ENCODE results near the gene EFNB2.

Gene EFNB2

GRCh38 chr13:106535552-106536243 lies at the start of gene EFNB2:
EFNB2 (minus strand) TSS chr13:106535662; CDS start chr13:106534964, 698 bp downstream.
- peak; percentile 90 for DNase-seq (ENCODE audit: low spot score)

- no peak for DNase-seq (ENCODE audit: low spot score)
These were observed 45.8 kb upstream of the EFNB2 start for GRCh38 chr13:106581225-106581624.

- no peak for DNase-seq (ENCODE audit: low spot score)
These were observed 40.4 kb upstream of the EFNB2 start for GRCh38 chr13:106575896-106576295.

- DNase-seq (ENCODE audit: low spot score), result no peak
These were observed 38.4 kb upstream of the EFNB2 start for GRCh38 chr13:106573868-106574267.

GRCh38 chr13:106573284-106573846 lies 37.9 kb upstream of the EFNB2 start:
- DNase-seq (ENCODE audit: low spot score), result no peak

- peak; percentile 82 for DNase-seq (ENCODE audit: low spot score)
These were observed 34.9 kb upstream of the EFNB2 start for GRCh38 chr13:106570299-106570852.

GRCh38 chr13:106569233-106570095 lies 34.0 kb upstream of the EFNB2 start:
- no peak for DNase-seq (ENCODE audit: low spot score)

GRCh38 chr13:106568299-106569003 lies 33.0 kb upstream of the EFNB2 start:
- DNase-seq (ENCODE audit: low spot score), result no peak

- peak; percentile 96 for DNase-seq (ENCODE audit: low spot score)
These were observed 32.2 kb upstream of the EFNB2 start, which contains the start of gene ARGLU1 for GRCh38 chr13:106567474-106568298. ARGLU1 (minus strand) TSS chr13:106568137; CDS start chr13:106567919, 218 bp downstream.

- DNase-seq (ENCODE audit: low spot score), result peak; percentile 31
These were observed 31.4 kb upstream of the EFNB2 start for GRCh38 chr13:106566641-106567473.

- no peak for DNase-seq (ENCODE audit: low spot score)
These were observed 29.8 kb upstream of the EFNB2 start for GRCh38 chr13:106565127-106565775.

GRCh38 chr13:106562301-106562700 lies 26.8 kb upstream of the EFNB2 start:
- no peak for DNase-seq (ENCODE audit: low spot score)

- peak; percentile 32 for DNase-seq (ENCODE audit: low spot score)
These were observed 26.2 kb upstream of the EFNB2 start for GRCh38 chr13:106561551-106562170.

- no peak for DNase-seq (ENCODE audit: low spot score)
These were observed 25.4 kb upstream of the EFNB2 start for GRCh38 chr13:106560821-106561220.

GRCh38 chr13:106558527-106558926 lies 23.1 kb upstream of the EFNB2 start:
- no peak for DNase-seq (ENCODE audit: low spot score)

- no peak for DNase-seq (ENCODE audit: low spot score)
These were observed 20.3 kb upstream of the EFNB2 start for GRCh38 chr13:106555631-106556328.

GRCh38 chr13:106551751-106552150 lies 16.3 kb upstream of the EFNB2 start:
- no peak for DNase-seq (ENCODE audit: low spot score)

GRCh38 chr13:106551350-106551749 lies 15.9 kb upstream of the EFNB2 start:
- no peak for DNase-seq (ENCODE audit: low spot score)

All from CD4-positive, alpha-beta T cell treated with Interleukin-2 at 100 ng/mL for 4 hours (primary cell).